Osteoblast (primary cell): ENCODE data around the gene MYH8. TPM values are rescaled to one million over a fixed set of nuclear protein-coding genes. Genes with fewer than 3 reads are reported as not detected.

Experiments
- DNase-seq: peaks from one replicate; pipeline ENCODE4 v3.0.0; 2011; ENCODE audit warnings: low spot score, mixed read lengths; ENCODE audit not compliant: insufficient read length; ENCODE audit errors: missing footprints
- H2AFZ ChIP-seq: 2 replicates; pipeline ENCODE4 v1.6.0; 2011; ENCODE audit warnings: mild to moderate bottlenecking, low read length
- H3K27ac ChIP-seq: 2 replicates; pipeline ENCODE4 v1.5.1; 2011; ENCODE audit warnings: mild to moderate bottlenecking, low read depth, low read length, moderate library complexity
- H3K27me3 ChIP-seq: 2 replicates; pipeline ENCODE4 v1.6.0; 2012; ENCODE audit warnings: mild to moderate bottlenecking, control low read depth, inconsistent platforms, low read length, moderate library complexity; ENCODE audit not compliant: insufficient read depth
- H3K36me3 ChIP-seq: 2 replicates; pipeline ENCODE4 v1.5.1; 2011; ENCODE audit warnings: mild to moderate bottlenecking, low read length, control low read depth, moderate library complexity; ENCODE audit not compliant: insufficient read depth
- H3K4me1 ChIP-seq: 2 replicates; pipeline ENCODE4 v1.5.1; 2011; ENCODE audit warnings: mild to moderate bottlenecking, low read length, control low read depth, moderate library complexity; ENCODE audit not compliant: insufficient read depth
- H3K4me2 ChIP-seq: 2 replicates; pipeline ENCODE4 v1.6.0; 2011; ENCODE audit warnings: mild to moderate bottlenecking, low read length; ENCODE audit not compliant: insufficient read depth
- H3K4me3 ChIP-seq: fragments of 200-600 bp; sonication (generic); 3 replicates; pipeline ENCODE4 v1.5.1; 2012; ENCODE audit warnings: mild to moderate bottlenecking, low read length, inconsistent platforms; ENCODE audit not compliant: insufficient read depth
- H3K79me2 ChIP-seq: 2 replicates; pipeline ENCODE4 v1.6.0; 2012; ENCODE audit warnings: mild to moderate bottlenecking, low read length, control low read depth, inconsistent platforms; ENCODE audit not compliant: insufficient read depth
- H3K9me3 ChIP-seq: 2 replicates; pipeline ENCODE4 v1.5.1; 2011; ENCODE audit warnings: low read depth, low read length, control low read depth
- H4K20me1 ChIP-seq: 2 replicates; pipeline ENCODE4 v1.6.0; 2012; ENCODE audit warnings: mild to moderate bottlenecking, low read length, control low read depth; ENCODE audit not compliant: insufficient read depth
- CTCF ChIP-seq: IDR thresholded peaks from 2 replicates; pipeline ENCODE4 v1.5.1; 2011; ENCODE audit warnings: mild to moderate bottlenecking, low read depth, low read length, moderate library complexity; ENCODE audit errors: extremely low read depth
- total RNA-seq: library from RNA; depleted of rRNA; stranded (reverse); fragments of >200 nt; gene quantifications from 2 replicates; pipeline ENCODE4 v1.2.3, GENCODE V29; 2012

MYH8 gene
- total RNA-seq, 1 donor = not detected

GRCh38 chr17:10357768-10358167 is 64.0 kb downstream of the MYH8 start:
- H3K9me3 ChIP-seq = no peaks in the 10 kb centered on the region
- H3K79me2 ChIP-seq = no peaks in the 10 kb centered on the region
- H3K27me3 ChIP-seq = no peaks in the 10 kb centered on the region
- no peaks in the 10 kb centered on the region for H3K36me3 ChIP-seq
- H3K4me3 ChIP-seq = no peak overlapping the region
- no peaks in the 10 kb centered on the region for H4K20me1 ChIP-seq
- DNase-seq = no peak
- no peak overlapping the region for H2AFZ ChIP-seq
- no peaks in the 10 kb centered on the region for H3K4me1 ChIP-seq
- no peak overlapping the region for H3K27ac ChIP-seq
- TF ChIP-seq CTCF = no peak
- no peak overlapping the region for H3K4me2 ChIP-seq

GRCh38 chr17:10354651-10355050 is 67.1 kb downstream of the MYH8 start:
- Histone ChIP-seq H4K20me1 (no peaks in the 10 kb centered on the region), H3K36me3 (no peaks in the 10 kb centered on the region), H3K4me3 (no peak overlapping the region), H3K4me2 (no peak overlapping the region), H3K9me3 (peaks cover 4% of the 10 kb centered on the region), H3K27me3 (no peaks in the 10 kb centered on the region), H3K4me1 (no peaks in the 10 kb centered on the region), H3K27ac (no peak overlapping the region), H3K79me2 (no peaks in the 10 kb centered on the region), H2AFZ (no peak overlapping the region)
- no peak for TF ChIP-seq CTCF
- no peak for DNase-seq

- H3K27ac ChIP-seq = no peak overlapping the region
- no peaks in the 10 kb centered on the region for H3K36me3 ChIP-seq
- no peaks in the 10 kb centered on the region for H4K20me1 ChIP-seq
- no peaks in the 10 kb centered on the region for H3K4me1 ChIP-seq
- DNase-seq = no peak
- H2AFZ ChIP-seq = no peak overlapping the region
- H3K27me3 ChIP-seq = no peaks in the 10 kb centered on the region
- no peak overlapping the region for H3K4me3 ChIP-seq
- no peaks in the 10 kb centered on the region for H3K79me2 ChIP-seq
- H3K9me3 ChIP-seq = peaks cover 4% of the 10 kb centered on the region
- no peak for TF ChIP-seq CTCF
- no peak overlapping the region for H3K4me2 ChIP-seq
Observed at GRCh38 chr17:10352893-10353292, 68.9 kb downstream of the MYH8 start.

GRCh38 chr17:10349403-10349802 is 72.3 kb downstream of the MYH8 start:
- Histone ChIP-seq H3K9me3 (peaks cover 4% of the 10 kb centered on the region), H3K4me1 (no peaks in the 10 kb centered on the region), H3K4me2 (no peak overlapping the region), H3K4me3 (no peak overlapping the region), H3K79me2 (no peaks in the 10 kb centered on the region), H2AFZ (no peak overlapping the region), H4K20me1 (no peaks in the 10 kb centered on the region), H3K27ac (no peak overlapping the region), H3K36me3 (no peaks in the 10 kb centered on the region), H3K27me3 (no peaks in the 10 kb centered on the region)
- no peak for DNase-seq
- TF ChIP-seq CTCF = no peak
